Colonic mucosa (tissue), 4 donors: ENCODE data around the gene B3GALNT1. TPM values are rescaled to one million over a fixed set of nuclear protein-coding genes. Genes with fewer than 3 reads are reported as not detected.

Experiments used
- DNase-seq: peaks from one replicate; pipeline ENCODE4 v3.0.0-alpha.2; 2020
- H3K27ac ChIP-seq: fragments of 200-600 bp; one replicate; pipeline ENCODE4 v1.8.0; 2021
- H3K27me3 ChIP-seq: fragments of 200-600 bp; one replicate; pipeline ENCODE4 v1.8.0; 2021
- H3K36me3 ChIP-seq: fragments of 200-600 bp; one replicate; pipeline ENCODE4 v1.8.0; 2021
- H3K4me1 ChIP-seq: fragments of 200-600 bp; one replicate; pipeline ENCODE4 v1.8.0; 2021; ENCODE audit warnings: mild to moderate bottlenecking
- H3K4me3 ChIP-seq: fragments of 200-600 bp; one replicate; pipeline ENCODE4 v1.8.0; 2021
- H3K9ac ChIP-seq, 2 donors: one replicate each; pipeline ENCODE4 v1.7.0; 2013; ENCODE audit warnings: control low read depth in 2 of 2, low read depth in 2 of 2, low read length in 2 of 2
- H3K9me3 ChIP-seq: fragments of 200-600 bp; one replicate; pipeline ENCODE4 v1.8.0; 2021
- CTCF ChIP-seq: fragments of 200-600 bp; IDR thresholded peaks from one replicate; pipeline ENCODE4 v1.8.0; 2022; ENCODE audit warnings: antibody characterized with exemption, mild to moderate bottlenecking
- intact Hi-C: fragments of 100-400 bp; cut with DNase I; formaldehyde crosslinking; loops from one replicate; pipeline ENCODE4 v1.14.1; 2022
- total RNA-seq, 2 donors: library from RNA; stranded (reverse); fragmentation: NEBNext Ultra II Directional in 1 of 2; extraction: Animal tissue kit (Norgen Biotek cat#: 25700) in 1 of 2; gene quantifications; one replicate each; pipeline ENCODE4 v1.2.1, GENCODE V29; 2021
- donor health status: healthy.
- donor health status: DM: no; HTN: no; CAD: no.
- donor health status: DM: no; HTN: no; CAD: no.

Gene B3GALNT1
- total RNA-seq, 2 donors from 2014 or later = 0.94 to 1.8 TPM

- H3K27me3 ChIP-seq = no peaks in the 10 kb centered on the region
- intact Hi-C loops = no loop called here
Observed at GRCh38 chr3:161070252-161070930, 34.8 kb downstream of the B3GALNT1 start.

GRCh38 chr3:161069511-161070251, 35.5 kb downstream of the B3GALNT1 start:
- Histone ChIP-seq H3K27me3 (no peaks in the 10 kb centered on the region), H3K4me1 (no peaks in the 10 kb centered on the region), H3K4me3 (no peak overlapping the region), H3K27ac (no peak overlapping the region), H3K36me3 (no peaks in the 10 kb centered on the region), H3K9me3 (no peaks in the 10 kb centered on the region), H3K9ac (no peak overlapping the region)
- intact Hi-C loops = no loop called here
- no peak for DNase-seq
- no peak for TF ChIP-seq CTCF

More at GRCh38 chr3:161070252-161070930, 34.8 kb downstream of the B3GALNT1 start:
- Histone ChIP-seq H3K9ac (no peak overlapping the region), H3K4me1 (no peaks in the 10 kb centered on the region), H3K4me3 (no peak overlapping the region), H3K9me3 (no peaks in the 10 kb centered on the region), H3K27ac (no peak overlapping the region), H3K36me3 (no peaks in the 10 kb centered on the region)
- no peak for TF ChIP-seq CTCF
- DNase-seq = no peak

GRCh38 chr3:161067335-161067734, 37.8 kb downstream of the B3GALNT1 start:
- Histone ChIP-seq H3K4me1 (no peaks in the 10 kb centered on the region), H3K9me3 (no peaks in the 10 kb centered on the region), H3K9ac (no peak overlapping the region), H3K36me3 (no peaks in the 10 kb centered on the region), H3K27ac (no peak overlapping the region), H3K27me3 (no peaks in the 10 kb centered on the region), H3K4me3 (no peak overlapping the region)
- TF ChIP-seq CTCF = no peak
- DNase-seq = no peak
- intact Hi-C loops = no loop called here

GRCh38 chr3:161066930-161067329, 38.2 kb downstream of the B3GALNT1 start:
- H3K27me3 ChIP-seq = no peaks in the 10 kb centered on the region
- DNase-seq = no peak
- H3K27ac ChIP-seq = no peak overlapping the region
- H3K36me3 ChIP-seq = no peaks in the 10 kb centered on the region
- no peaks in the 10 kb centered on the region for H3K9me3 ChIP-seq
- no peaks in the 10 kb centered on the region for H3K4me1 ChIP-seq
- TF ChIP-seq CTCF = no peak
- no peak overlapping the region for H3K4me3 ChIP-seq
- H3K9ac ChIP-seq = no peak overlapping the region
- intact Hi-C loops = no loop called here

GRCh38 chr3:161064413-161064812, 40.7 kb downstream of the B3GALNT1 start:
- DNase-seq = no peak
- H3K9ac ChIP-seq = no peak overlapping the region
- no peaks in the 10 kb centered on the region for H3K4me1 ChIP-seq

More at GRCh38 chr3:161064413-161064812, 40.7 kb downstream of the B3GALNT1 start:
- Histone ChIP-seq H3K9me3 (no peaks in the 10 kb centered on the region), H3K27me3 (no peaks in the 10 kb centered on the region), H3K4me3 (no peak overlapping the region), H3K36me3 (no peaks in the 10 kb centered on the region), H3K27ac (no peak overlapping the region)
- intact Hi-C loops = no loop called here
- TF ChIP-seq CTCF = no peak
